SK-N-SH (cell line): ENCODE measurements around the gene OR8K3. TPM values are rescaled to one million over a fixed set of nuclear protein-coding genes. Genes with fewer than 3 reads are reported as not detected.

Source experiments
- CTCF ChIA-PET: fragments of 300-600, 350-600 bp; formaldehyde crosslinking; extraction: SDS; loops from one replicate; lab custom pipeline; 2021; lab: Yijun Ruan, JAX
- POLR2A ChIA-PET: fragments of 350-600 bp; sonication (Branson Sonifier 250); formaldehyde crosslinking; extraction: SDS; loops from one replicate; lab custom pipeline; 2020; ENCODE audit warnings: antibody characterized with exemption, inconsistent platforms; lab: Yijun Ruan, JAX
- DNase-seq: peaks from one replicate; pipeline ENCODE4 v3.0.0; 2012
- H2AFZ ChIP-seq: fragments of 200-600 bp; sonication (generic); 2 replicates; pipeline ENCODE4 v1.8.1; 2016; ENCODE audit warnings: antibody characterized with exemption, mild to moderate bottlenecking, low read depth
- H3F3A ChIP-seq: fragments of 200-600 bp; sonication (generic); replicated peaks from 2 replicates; pipeline ENCODE3; 2016; ENCODE audit warnings: antibody characterized with exemption, mild to moderate bottlenecking; ENCODE audit not compliant: insufficient read depth
- H3K27ac ChIP-seq, 2 experiments: fragments of 200-500 bp in 1 of 2; fragments of 200-600 bp in 1 of 2; sonication (Bioruptor generic) in 1 of 2; sonication (generic), shearing (Covaris generic) in 1 of 2; 2 replicates each; pipeline versions ENCODE4 v1.5.1 to v1.6.1; 2014 to 2016; ENCODE audit warnings: low read depth in 2 of 2, inconsistent platforms in 1 of 2, low read length in 1 of 2, mild to moderate bottlenecking in 1 of 2, mixed read lengths in 1 of 2
- H3K27me3 ChIP-seq: fragments of 200-600 bp; sonication (generic), shearing (Covaris generic); 2 replicates; pipeline ENCODE4 v1.6.1; 2016; ENCODE audit warnings: mixed run types; ENCODE audit not compliant: insufficient read depth
- H3K36me3 ChIP-seq, 2 experiments: fragments of 200-500 bp in 1 of 2; fragments of 200-600 bp in 1 of 2; sonication (Bioruptor generic) in 1 of 2; sonication (generic) in 1 of 2; replicated peaks in 1 of 2; 2 replicates each; pipeline versions ENCODE3 to v1.5.1; 2014 to 2016; ENCODE audit warnings: low read length in 1 of 2, mild to moderate bottlenecking in 1 of 2; ENCODE audit not compliant: insufficient read depth in 2 of 2, control insufficient read depth in 1 of 2
- H3K4me1 ChIP-seq, 2 experiments: fragments of 200-500 bp in 1 of 2; fragments of 200-600 bp in 1 of 2; sonication (Bioruptor generic) in 1 of 2; sonication (generic), shearing (Covaris generic) in 1 of 2; 2 replicates each; pipeline versions ENCODE4 v1.5.1 to v1.6.1; 2014 to 2016; ENCODE audit warnings: low read depth in 1 of 2, low read length in 1 of 2, mixed run types in 1 of 2; ENCODE audit not compliant: insufficient read depth in 2 of 2, control insufficient read depth in 1 of 2
- H3K4me2 ChIP-seq: fragments of 200-600 bp; sonication (generic), shearing (Covaris generic); 2 replicates; pipeline ENCODE4 v1.6.1; 2017; ENCODE audit warnings: mixed run types
- H3K4me3 ChIP-seq, 2 experiments: fragments of 200-500 bp in 1 of 2; fragments of 200-600 bp in 1 of 2; sonication (Bioruptor generic) in 1 of 2; sonication (generic), shearing (Covaris generic) in 1 of 2; 2 replicates each; pipeline versions ENCODE4 v1.5.1 to v1.8.1; 2014 to 2016; ENCODE audit warnings: low read depth in 2 of 2, inconsistent platforms in 1 of 2, low read length in 1 of 2, mild to moderate bottlenecking in 1 of 2, mixed read lengths in 1 of 2, moderate library complexity in 1 of 2
- H3K79me2 ChIP-seq: fragments of 200-600 bp; sonication (generic); 2 replicates; pipeline ENCODE4 v1.8.1; 2017; ENCODE audit warnings: mild to moderate bottlenecking; ENCODE audit not compliant: insufficient read depth
- H3K9ac ChIP-seq: fragments of 200-600 bp; sonication (generic); 2 replicates; pipeline ENCODE4 v1.6.1; 2017; ENCODE audit warnings: mixed run types
- H3K9me2 ChIP-seq: fragments of 200-600 bp; sonication (generic); 2 replicates; pipeline ENCODE4 v1.6.1; 2017; ENCODE audit warnings: mixed run types
- H3K9me3 ChIP-seq: fragments of 200-600 bp; sonication (generic); 2 replicates; pipeline ENCODE4 v1.6.1; 2017; ENCODE audit warnings: mixed run types, mild to moderate bottlenecking, moderate library complexity
- H4K20me1 ChIP-seq: fragments of 200-600 bp; sonication (generic); 2 replicates; pipeline ENCODE4 v1.6.1; 2017; ENCODE audit warnings: mild to moderate bottlenecking, mixed run types; ENCODE audit not compliant: insufficient read depth
- EP300 ChIP-seq, 2 experiments: IDR thresholded peaks; 2 replicates each; pipeline versions ENCODE4 v1.4.0 to v1.6.1; 2012; ENCODE audit warnings: borderline replicate concordance in 1 of 2, low read depth in 1 of 2, low read length in 1 of 2
- EZH2phosphoT487 ChIP-seq: fragments of 200-600 bp; sonication (generic); IDR thresholded peaks from 2 replicates; pipeline ENCODE4 v1.6.1; 2017; ENCODE audit warnings: low read depth, mixed run types, mild to moderate bottlenecking, antibody characterized with exemption, moderate library complexity, borderline replicate concordance
- FOSL2 ChIP-seq: IDR thresholded peaks from 2 replicates; pipeline ENCODE4 v1.4.0; 2012; ENCODE audit warnings: low read depth, mild to moderate bottlenecking, moderate library complexity, borderline replicate concordance
- FOXJ3 ChIP-seq: sonication (generic); formaldehyde crosslinking; IDR thresholded peaks from 2 replicates; pipeline ENCODE4 v1.5.1; 2020; ENCODE audit warnings: mild to moderate bottlenecking, missing genetic modification reagents
- GABPA ChIP-seq: IDR thresholded peaks from 2 replicates; pipeline ENCODE4 v1.4.0; 2012; ENCODE audit warnings: low read depth, mild to moderate bottlenecking
- IRF3 ChIP-seq: fragments of 150-350 bp; IDR thresholded peaks from 2 replicates; pipeline ENCODE4 v1.6.1; 2016; ENCODE audit warnings: mild to moderate bottlenecking, low read depth, low read length
- NFIC ChIP-seq: IDR thresholded peaks from 2 replicates; pipeline ENCODE4 v1.4.0; 2012; ENCODE audit warnings: borderline replicate concordance
- NRF1 ChIP-seq: IDR thresholded peaks from 2 replicates; pipeline ENCODE4 v1.6.1; 2012; ENCODE audit warnings: low read depth, mild to moderate bottlenecking, low read length
- POLR2AphosphoS5 ChIP-seq: IDR thresholded peaks from 2 replicates; pipeline ENCODE4 v1.6.1; 2012; ENCODE audit warnings: low read depth, low read length
- RAD21 ChIP-seq: IDR thresholded peaks from 2 replicates; pipeline ENCODE4 v1.6.1; 2012; ENCODE audit warnings: mild to moderate bottlenecking, low read length
- RCOR1 ChIP-seq: fragments of 150-350 bp; IDR thresholded peaks from 2 replicates; pipeline ENCODE4 v1.6.1; 2017; ENCODE audit warnings: antibody characterized with exemption, low read length
- SIN3A ChIP-seq: IDR thresholded peaks from 2 replicates; pipeline ENCODE4 v1.6.1; 2012; ENCODE audit warnings: low read depth, mild to moderate bottlenecking, low read length, moderate library complexity, borderline replicate concordance
- SMC3 ChIP-seq: IDR thresholded peaks from 2 replicates; pipeline ENCODE4 v1.6.1; 2012; ENCODE audit warnings: low read depth, low read length, improper control_type of control experiment
- TAF1 ChIP-seq: IDR thresholded peaks from 2 replicates; pipeline ENCODE4 v1.6.1; 2012; ENCODE audit warnings: low read depth, mild to moderate bottlenecking, low read length, moderate library complexity, borderline replicate concordance
- USF1 ChIP-seq: IDR thresholded peaks from 2 replicates; pipeline ENCODE4 v1.4.0; 2012; ENCODE audit warnings: low read depth, borderline replicate concordance
- YY1 ChIP-seq: IDR thresholded peaks from 2 replicates; pipeline ENCODE4 v1.4.0; 2012; ENCODE audit warnings: low read depth, mild to moderate bottlenecking
- WGBS: methylation state at CpG from one replicate; pipeline ENCODE4 v1.1.6; 2017; ENCODE audit warnings: low lambda C conversion rate; 5-methylcytosine and 5-hydroxymethylcytosine counted together
- polyA plus RNA-seq, 3 experiments: library from polyadenylated mRNA; depleted of rRNA; stranded (reverse); fragments of >200 nt; gene quantifications; 2 replicates each; pipeline ENCODE4 v1.2.3, GENCODE V29; 2012
- TF ChIP-seq, protein P1 (sequence below): IDR thresholded peaks from 2 replicates; pipeline ENCODE4 v1.4.0; 2012; ENCODE audit warnings: low read depth, borderline replicate concordance
- TF ChIP-seq, protein P2 (sequence below): IDR thresholded peaks from 2 replicates; pipeline ENCODE4; 2012

Gene OR8K3
- polyA plus RNA-seq, 1 of the 3 experiments (the other 2 are of a cell fraction): not detected

GRCh38 chr11:56296898-56297297 is 18.0 kb upstream of the OR8K3 start:
- Histone ChIP-seq H4K20me1 (no peaks in the 10 kb centered on the region), H3K79me2 (no peaks in the 10 kb centered on the region), H3K9me2 (no peaks in the 10 kb centered on the region), H2AFZ (no peak overlapping the region), H3K4me1 (no peaks in the 10 kb centered on the region), H3F3A (no peaks in the 10 kb centered on the region), H3K4me2 (no peak overlapping the region), H3K36me3 (no peaks in the 10 kb centered on the region), H3K9me3 (no peaks in the 10 kb centered on the region), H3K27me3 (no peaks in the 10 kb centered on the region), H3K4me3 (no peak overlapping the region), H3K9ac (no peak overlapping the region), H3K27ac (no peak overlapping the region)
- 3% methylated on average over 4 of the region's 4 CpGs for WGBS
- POLR2A ChIA-PET: no interaction called here
- CTCF ChIA-PET: no interaction called here
- no peak for DNase-seq
- TF ChIP-seq FOXJ3 (CRISPR knock-in tag) (no peak), RCOR1 (no peak), NFIC (no peak), YY1 (no peak), USF1 (no peak), EP300 (IDR thresholded peaks at IDR 0.05; ENCODE audit: borderline replicate concordance in 1 of 2, low read depth in 1 of 2, low read length in 1 of 2) (no peak), SIN3A (no peak)
- TF ChIP-seq, protein P1, sequence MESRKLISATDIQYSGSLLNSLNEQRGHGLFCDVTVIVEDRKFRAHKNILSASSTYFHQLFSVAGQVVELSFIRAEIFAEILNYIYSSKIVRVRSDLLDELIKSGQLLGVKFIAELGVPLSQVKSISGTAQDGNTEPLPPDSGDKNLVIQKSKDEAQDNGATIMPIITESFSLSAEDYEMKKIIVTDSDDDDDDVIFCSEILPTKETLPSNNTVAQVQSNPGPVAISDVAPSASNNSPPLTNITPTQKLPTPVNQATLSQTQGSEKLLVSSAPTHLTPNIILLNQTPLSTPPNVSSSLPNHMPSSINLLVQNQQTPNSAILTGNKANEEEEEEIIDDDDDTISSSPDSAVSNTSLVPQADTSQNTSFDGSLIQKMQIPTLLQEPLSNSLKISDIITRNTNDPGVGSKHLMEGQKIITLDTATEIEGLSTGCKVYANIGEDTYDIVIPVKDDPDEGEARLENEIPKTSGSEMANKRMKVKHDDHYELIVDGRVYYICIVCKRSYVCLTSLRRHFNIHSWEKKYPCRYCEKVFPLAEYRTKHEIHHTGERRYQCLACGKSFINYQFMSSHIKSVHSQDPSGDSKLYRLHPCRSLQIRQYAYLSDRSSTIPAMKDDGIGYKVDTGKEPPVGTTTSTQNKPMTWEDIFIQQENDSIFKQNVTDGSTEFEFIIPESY: no peak
- TF ChIP-seq, protein P2, sequence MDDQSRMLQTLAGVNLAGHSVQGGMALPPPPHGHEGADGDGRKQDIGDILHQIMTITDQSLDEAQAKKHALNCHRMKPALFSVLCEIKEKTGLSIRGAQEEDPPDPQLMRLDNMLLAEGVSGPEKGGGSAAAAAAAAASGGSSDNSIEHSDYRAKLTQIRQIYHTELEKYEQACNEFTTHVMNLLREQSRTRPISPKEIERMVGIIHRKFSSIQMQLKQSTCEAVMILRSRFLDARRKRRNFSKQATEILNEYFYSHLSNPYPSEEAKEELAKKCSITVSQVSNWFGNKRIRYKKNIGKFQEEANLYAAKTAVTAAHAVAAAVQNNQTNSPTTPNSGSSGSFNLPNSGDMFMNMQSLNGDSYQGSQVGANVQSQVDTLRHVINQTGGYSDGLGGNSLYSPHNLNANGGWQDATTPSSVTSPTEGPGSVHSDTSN: no peak

GRCh38 chr11:56307836-56308235 is 7.1 kb upstream of the OR8K3 start:
- no peaks in the 10 kb centered on the region for H3K9me2 ChIP-seq
- ChIA-PET CTCF (no interaction called here), POLR2A (no interaction called here)
- H3K79me2 ChIP-seq: no peaks in the 10 kb centered on the region
- no peak for DNase-seq
- 0% methylated on average over 3 of the region's 3 CpGs for WGBS
- no peak overlapping the region for H3K9ac ChIP-seq
- no peaks in the 10 kb centered on the region for H3K27me3 ChIP-seq
- TF ChIP-seq GABPA (no peak), RAD21 (no peak), SMC3 (no peak), EZH2phosphoT487 (no peak), POLR2AphosphoS5 (no peak), NFIC (no peak), NRF1 (no peak), TAF1 (no peak), FOSL2 (no peak), IRF3 (no peak)
- TF ChIP-seq, protein P1: no peak
- TF ChIP-seq, protein P2: no peak
- H3K4me3 ChIP-seq: no peak overlapping the region
- no peaks in the 10 kb centered on the region for H4K20me1 ChIP-seq
- no peaks in the 10 kb centered on the region for H3K36me3 ChIP-seq
- no peak overlapping the region for H3K27ac ChIP-seq
- no peak overlapping the region for H2AFZ ChIP-seq
- H3K4me2 ChIP-seq: no peak overlapping the region
- H3K4me1 ChIP-seq: no peaks in the 10 kb centered on the region
- no peaks in the 10 kb centered on the region for H3F3A ChIP-seq
- no peaks in the 10 kb centered on the region for H3K9me3 ChIP-seq
